OCI-LY1 (cell line): ENCODE results near the gene WAS.
"Not testable (repeated sequence)": the region's sequence is repeated elsewhere in the genome, so short reads cannot be mapped to it uniquely, and the experiment has no call there.

ENCODE experiments used
- H2AFZ ChIP-seq: fragments of 200-600 bp; sonication (generic), shearing (Covaris generic); 2 replicates; pipeline ENCODE4 v1.6.0; 2014; ENCODE audit warnings: antibody characterized with exemption, mild to moderate bottlenecking, low read length
- H3F3A ChIP-seq: fragments of 200-600 bp; sonication (generic), shearing (Covaris generic); 2 replicates; pipeline ENCODE4 v1.6.0; 2014; ENCODE audit warnings: mild to moderate bottlenecking, antibody characterized with exemption, low read length, moderate library complexity; ENCODE audit not compliant: insufficient read depth
- H3K27ac ChIP-seq: fragments of 200-600 bp; sonication (generic); 2 replicates; pipeline ENCODE4 v1.5.1; 2014; ENCODE audit warnings: low read length, mixed run types, mild to moderate bottlenecking, low read depth; ENCODE audit not compliant: poor library complexity, severe bottlenecking
- H3K27me3 ChIP-seq: fragments of 200-600 bp; sonication (generic); 2 replicates; pipeline ENCODE4 v1.6.0; 2014; ENCODE audit warnings: antibody characterized with exemption, mild to moderate bottlenecking, low read length, moderate library complexity; ENCODE audit not compliant: insufficient read depth
- H3K36me3 ChIP-seq: fragments of 200-600 bp; sonication (generic); 2 replicates; pipeline ENCODE4 v1.6.1; 2014; ENCODE audit warnings: mild to moderate bottlenecking, antibody characterized with exemption, low read length, moderate library complexity, mixed read lengths; ENCODE audit not compliant: insufficient read depth
- H3K4me1 ChIP-seq: fragments of 200-600 bp; sonication (generic); 2 replicates; pipeline ENCODE4 v1.5.1; 2014; ENCODE audit warnings: mild to moderate bottlenecking, low read length, moderate library complexity; ENCODE audit not compliant: insufficient read depth, severe bottlenecking
- H3K4me2 ChIP-seq: fragments of 200-600 bp; sonication (generic), shearing (Covaris generic); 2 replicates; pipeline ENCODE4 v1.6.1; 2014; ENCODE audit warnings: low read length
- H3K4me3 ChIP-seq: fragments of 200-600 bp; sonication (generic); 2 replicates; pipeline ENCODE4 v1.5.1; 2014; ENCODE audit warnings: low read length, low read depth, mild to moderate bottlenecking, mixed read lengths; ENCODE audit not compliant: poor library complexity, severe bottlenecking
- H3K79me2 ChIP-seq: fragments of 200-600 bp; shearing (Covaris generic); 2 replicates; pipeline ENCODE4 v1.6.1; 2016; ENCODE audit warnings: mixed run types, low read length, mixed read lengths; ENCODE audit not compliant: insufficient read depth
- H3K9ac ChIP-seq: fragments of 200-600 bp; sonication (generic), shearing (Covaris generic); 2 replicates; pipeline ENCODE4 v1.6.1; 2014; ENCODE audit warnings: mild to moderate bottlenecking, low read length, mixed read lengths
- H3K9me2 ChIP-seq: fragments of 200-600 bp; sonication (generic), shearing (Covaris generic); 2 replicates; pipeline ENCODE4 v1.6.1; 2014; ENCODE audit warnings: low read depth, mild to moderate bottlenecking, low read length, mixed read lengths
- H3K9me3 ChIP-seq: fragments of 200-600 bp; shearing (Covaris generic); 2 replicates; pipeline ENCODE4 v1.6.1; 2014; ENCODE audit warnings: low read length, mixed read lengths
- H4K20me1 ChIP-seq: fragments of 200-600 bp; sonication (generic), shearing (Covaris generic); 2 replicates; pipeline ENCODE4 v1.6.0; 2016; ENCODE audit warnings: mild to moderate bottlenecking, low read length; ENCODE audit not compliant: insufficient read depth
- EZH2 ChIP-seq: fragments of 200-600 bp; sonication (generic), shearing (Covaris generic); IDR thresholded peaks from 2 replicates; pipeline ENCODE4 v1.8.0; 2017; ENCODE audit warnings: borderline replicate concordance, mixed run types, mild to moderate bottlenecking, antibody characterized with exemption, low read length, moderate library complexity, mixed read lengths
- TF ChIP-seq, protein P1 (sequence below): fragments of 200-600 bp; sonication (generic), shearing (Covaris generic); IDR thresholded peaks from 2 replicates; pipeline ENCODE4 v1.5.1; 2017; ENCODE audit warnings: mild to moderate bottlenecking, antibody characterized with exemption, low read length, moderate library complexity, mixed read lengths

The WAS gene

DNA sequence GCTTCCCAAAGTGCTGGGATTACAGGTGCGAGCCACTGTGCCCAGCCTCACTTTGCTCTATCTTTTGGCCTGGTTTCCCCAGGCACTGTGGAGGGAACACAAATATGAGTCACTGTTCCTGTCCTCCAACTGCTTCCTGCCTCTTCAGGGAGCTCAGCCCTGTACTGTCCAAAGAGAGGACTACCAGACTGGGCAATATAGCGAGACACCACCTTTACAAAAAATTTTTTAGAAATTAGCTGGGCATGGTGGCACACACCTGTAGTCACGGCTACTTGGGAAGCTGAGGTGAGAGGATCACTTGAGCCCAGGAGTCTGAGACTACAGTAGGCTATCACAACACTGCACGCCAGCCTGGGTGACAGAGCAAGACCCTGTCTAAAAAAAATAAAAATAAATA, 16.9 kb upstream of the WAS start:
- H3K27me3 ChIP-seq: no peaks in the 10 kb centered on the region
- H3K27ac ChIP-seq: no peak overlapping the region
- H2AFZ ChIP-seq: no peak overlapping the region
- no peak overlapping the region for H3K4me3 ChIP-seq
- H3K4me2 ChIP-seq: no peak overlapping the region
- no peaks in the 10 kb centered on the region for H3F3A ChIP-seq
- H3K9me2 ChIP-seq: no peaks in the 10 kb centered on the region
- H4K20me1 ChIP-seq: no peaks in the 10 kb centered on the region
- H3K4me1 ChIP-seq: peaks cover 7% of the 10 kb centered on the region
- no peaks in the 10 kb centered on the region for H3K79me2 ChIP-seq
- no peaks in the 10 kb centered on the region for H3K36me3 ChIP-seq
- H3K9ac ChIP-seq: no peak overlapping the region
- no peak for TF ChIP-seq EZH2
- TF ChIP-seq, protein P1, sequence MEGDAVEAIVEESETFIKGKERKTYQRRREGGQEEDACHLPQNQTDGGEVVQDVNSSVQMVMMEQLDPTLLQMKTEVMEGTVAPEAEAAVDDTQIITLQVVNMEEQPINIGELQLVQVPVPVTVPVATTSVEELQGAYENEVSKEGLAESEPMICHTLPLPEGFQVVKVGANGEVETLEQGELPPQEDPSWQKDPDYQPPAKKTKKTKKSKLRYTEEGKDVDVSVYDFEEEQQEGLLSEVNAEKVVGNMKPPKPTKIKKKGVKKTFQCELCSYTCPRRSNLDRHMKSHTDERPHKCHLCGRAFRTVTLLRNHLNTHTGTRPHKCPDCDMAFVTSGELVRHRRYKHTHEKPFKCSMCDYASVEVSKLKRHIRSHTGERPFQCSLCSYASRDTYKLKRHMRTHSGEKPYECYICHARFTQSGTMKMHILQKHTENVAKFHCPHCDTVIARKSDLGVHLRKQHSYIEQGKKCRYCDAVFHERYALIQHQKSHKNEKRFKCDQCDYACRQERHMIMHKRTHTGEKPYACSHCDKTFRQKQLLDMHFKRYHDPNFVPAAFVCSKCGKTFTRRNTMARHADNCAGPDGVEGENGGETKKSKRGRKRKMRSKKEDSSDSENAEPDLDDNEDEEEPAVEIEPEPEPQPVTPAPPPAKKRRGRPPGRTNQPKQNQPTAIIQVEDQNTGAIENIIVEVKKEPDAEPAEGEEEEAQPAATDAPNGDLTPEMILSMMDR: no peak
- no peaks in the 10 kb centered on the region for H3K9me3 ChIP-seq

DNA sequence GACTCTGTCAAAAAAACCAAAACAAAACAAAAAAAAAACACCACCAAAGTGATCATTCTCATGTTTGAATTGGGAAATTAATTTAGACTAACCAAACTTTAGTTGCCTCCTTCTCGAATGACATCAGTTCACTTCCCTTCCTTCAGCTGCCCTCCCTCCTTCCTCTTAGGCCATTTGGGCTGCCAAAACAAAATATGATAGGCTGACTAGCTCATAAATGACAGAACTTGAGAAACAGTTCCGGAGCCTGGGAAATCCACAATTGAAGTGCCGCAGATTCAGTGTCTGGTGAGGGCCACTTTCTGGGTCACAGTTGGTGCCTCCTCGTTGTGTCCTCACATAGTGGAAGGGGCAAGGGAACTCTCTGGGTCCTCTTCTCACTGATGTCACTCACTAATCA, 16.1 kb upstream of the WAS start:
- Histone ChIP-seq H3K4me1 (peaks cover 7% of the 10 kb centered on the region), H3K27me3 (no peaks in the 10 kb centered on the region), H3K27ac (no peak overlapping the region), H3K4me2 (no peak overlapping the region), H3K9me3 (no peaks in the 10 kb centered on the region), H3K4me3 (no peak overlapping the region), H3K36me3 (no peaks in the 10 kb centered on the region), H3K9me2 (no peaks in the 10 kb centered on the region), H3K79me2 (no peaks in the 10 kb centered on the region), H3F3A (no peaks in the 10 kb centered on the region), H2AFZ (no peak overlapping the region), H4K20me1 (no peaks in the 10 kb centered on the region), H3K9ac (no peak overlapping the region)
- TF ChIP-seq, protein P1: no peak
- no peak for TF ChIP-seq EZH2

DNA sequence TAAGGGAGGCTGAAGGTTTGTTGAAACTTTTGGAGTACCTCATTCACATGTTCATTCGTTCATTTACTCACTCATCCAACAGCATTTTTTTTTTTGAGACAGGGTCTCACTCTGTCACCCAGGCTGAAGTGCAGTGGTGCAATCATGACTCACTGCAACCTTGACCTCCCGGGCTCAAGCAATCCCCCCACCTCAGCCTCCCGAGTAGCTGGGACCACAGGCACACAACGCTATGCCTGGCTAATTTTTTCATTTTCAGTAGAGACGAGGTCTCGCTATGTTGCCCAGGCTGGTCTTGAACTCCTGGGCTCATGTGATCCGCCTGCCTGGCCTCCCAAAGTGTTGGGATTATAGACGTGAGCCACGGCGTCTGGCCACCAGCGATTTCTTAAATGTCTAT, 15.4 kb upstream of the WAS start:
- H4K20me1 ChIP-seq, H3K79me2 ChIP-seq, H3K9me3 ChIP-seq, H3F3A ChIP-seq, H3K4me3 ChIP-seq, H3K36me3 ChIP-seq, H3K4me1 ChIP-seq, H2AFZ ChIP-seq, H3K27me3 ChIP-seq, H3K9me2 ChIP-seq, H3K27ac ChIP-seq, H3K9ac ChIP-seq, H3K4me2 ChIP-seq: not testable (repeated sequence)

DNA sequence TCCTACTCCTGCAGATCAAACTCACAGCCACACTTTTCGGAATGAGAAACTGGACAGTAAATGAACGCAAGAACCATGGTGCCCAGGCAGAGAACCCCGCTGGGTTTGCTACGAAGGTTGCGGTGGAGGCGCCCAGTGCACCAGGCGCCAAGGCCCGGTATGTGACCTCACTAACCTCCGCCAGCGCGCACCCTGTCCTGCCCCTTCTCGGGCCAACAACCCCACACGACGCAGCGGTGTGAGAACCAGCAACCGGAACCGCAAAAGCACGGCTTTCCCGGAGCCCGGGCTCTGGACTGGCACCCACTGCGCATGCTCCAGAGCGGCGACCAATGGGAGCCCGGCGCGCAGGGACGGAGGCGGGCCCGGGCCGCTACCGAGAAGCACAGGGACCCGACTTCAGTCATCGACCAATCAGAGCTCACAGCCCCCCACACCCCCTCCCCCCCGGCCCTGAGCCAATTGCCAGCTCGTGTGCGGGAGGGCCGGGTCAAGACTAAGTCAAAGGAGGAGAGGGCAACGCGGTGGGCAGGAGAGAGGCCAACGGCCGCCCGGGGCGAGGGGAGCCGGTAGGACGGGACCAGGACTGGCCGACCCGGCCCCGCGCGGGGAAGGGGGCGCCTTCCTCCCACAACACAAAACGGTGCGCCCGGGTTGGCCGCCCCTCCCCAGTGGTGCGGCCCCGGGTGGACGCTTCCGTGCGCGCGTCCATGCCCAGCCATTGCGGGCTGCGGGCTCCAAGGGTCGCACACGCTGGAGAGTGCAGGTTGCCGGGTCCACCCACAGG, 7.3 kb upstream of the WAS start:
- H3K9me3 ChIP-seq: no peaks in the 10 kb centered on the region
- H4K20me1 ChIP-seq: no peaks in the 10 kb centered on the region
- no peak overlapping the region for H2AFZ ChIP-seq
- no peaks in the 10 kb centered on the region for H3K79me2 ChIP-seq
- no peaks in the 10 kb centered on the region for H3K27me3 ChIP-seq
- H3K36me3 ChIP-seq: no peaks in the 10 kb centered on the region
- peak overlapping the region; percentile 99 for H3K9ac ChIP-seq
- H3K27ac ChIP-seq: peak overlapping the region; percentile 86
- no peak for TF ChIP-seq EZH2
- TF ChIP-seq, protein P1: no peak
- peak overlapping the region; percentile 95 for H3K4me2 ChIP-seq
- peaks cover 25% of the 10 kb centered on the region for H3K4me1 ChIP-seq
- H3F3A ChIP-seq: no peaks in the 10 kb centered on the region
- H3K4me3 ChIP-seq: peak overlapping the region; percentile 99
- H3K9me2 ChIP-seq: no peaks in the 10 kb centered on the region
